Peyer's patch (tissue), 4 donors: ENCODE measurements around the gene TRIM17. TPM values are rescaled to one million over a fixed set of nuclear protein-coding genes. Genes with fewer than 3 reads are reported as not detected.

Experiments used
- DNase-seq, 3 donors: peaks; one replicate each; pipeline ENCODE4 v3.0.0-alpha.2; 2017 to 2019
- H3K27ac ChIP-seq, 4 donors: fragments of 200-600 bp; sonication (generic); one replicate each; pipeline ENCODE4 v1.5.1; 2016 to 2019
- H3K27me3 ChIP-seq, 2 donors: fragments of 200-600 bp; sonication (generic); one replicate each; pipeline ENCODE4 v1.5.1; 2019
- H3K36me3 ChIP-seq, 3 donors: fragments of 200-600 bp; sonication (generic); one replicate each; pipeline ENCODE4 v1.5.1; 2016 to 2019
- H3K4me1 ChIP-seq, 4 donors: fragments of 200-600 bp; sonication (generic); one replicate each; pipeline ENCODE4 v1.5.1; 2016 to 2019
- H3K4me3 ChIP-seq, 4 donors: fragments of 200-600 bp; sonication (generic); 1 replicate in 3 of 4; 2 replicates in 1 of 4; pipeline ENCODE4 v1.5.1; 2016 to 2019; ENCODE audit warnings: mild to moderate bottlenecking in 1 of 4
- H3K9me3 ChIP-seq, 4 donors: fragments of 200-600 bp; sonication (generic); one replicate each; pipeline ENCODE4 v1.5.1; 2016 to 2019; ENCODE audit warnings: mild to moderate bottlenecking in 1 of 4
- CTCF ChIP-seq, 6 experiments: fragments of 450-650 bp in 4 of 6; fragments of 200-600 bp in 2 of 6; sonication (generic) in 1 of 6; IDR thresholded peaks; one replicate each; pipeline ENCODE4 v1.5.1; 2017 to 2019; ENCODE audit warnings: antibody characterized with exemption in 6 of 6, mild to moderate bottlenecking in 3 of 6, moderate library complexity in 1 of 6
- POLR2A ChIP-seq, 2 donors: fragments of 450-650 bp; IDR thresholded peaks; one replicate each; pipeline ENCODE4 v1.5.1; 2017; ENCODE audit warnings: antibody characterized with exemption in 2 of 2, mild to moderate bottlenecking in 2 of 2, moderate library complexity in 2 of 2
- total RNA-seq, 4 donors: library from RNA; depleted of rRNA; stranded (reverse); fragments of >200 nt; gene quantifications; one replicate each; pipeline ENCODE4 v1.1.0, GENCODE V29; 2016

The TRIM17 gene
- total RNA-seq, 4 donors from 2014 or later, result 2.5 to 2.7 TPM; not detected in 2

- no peak for DNase-seq
- H3K9me3 ChIP-seq, result no peaks in the 10 kb centered on the region
- H3K4me3 ChIP-seq, result no peak overlapping the region
- H3K27me3 ChIP-seq, result peaks cover 0 to 14% of the 10 kb centered on the region in 2 donors
- peaks cover 0 to 27% (median 3%) of the 10 kb centered on the region in 4 donors for H3K4me1 ChIP-seq
- H3K36me3 ChIP-seq, result no peaks in the 10 kb centered on the region
- H3K27ac ChIP-seq, result peak overlapping the region in 2 of 4 donors; percentile 54 to 73
- no peak for TF ChIP-seq POLR2A (IDR thresholded peaks at IDR 0.05)
- TF ChIP-seq CTCF (IDR thresholded peaks at IDR 0.05), result no peak
Observed at GRCh38 chr1:228463009-228463558, 46.4 kb upstream of the TRIM17 start.

- TF ChIP-seq POLR2A (IDR thresholded peaks at IDR 0.05) (no peak), CTCF (IDR thresholded peaks at IDR 0.05) (no peak)
- Histone ChIP-seq H3K4me3 (no peak overlapping the region), H3K9me3 (no peaks in the 10 kb centered on the region), H3K27me3 (peaks cover 0 to 14% of the 10 kb centered on the region in 2 donors), H3K4me1 (peaks cover 0 to 27% (median 3%) of the 10 kb centered on the region in 4 donors), H3K36me3 (no peaks in the 10 kb centered on the region), H3K27ac (no peak overlapping the region)
- DNase-seq, result no peak
Observed at GRCh38 chr1:228462560-228462959, 45.9 kb upstream of the TRIM17 start.

- Histone ChIP-seq H3K36me3 (no peaks in the 10 kb centered on the region), H3K27ac (no peak overlapping the region), H3K4me1 (peaks cover 0 to 32% (median 3%) of the 10 kb centered on the region in 4 donors), H3K27me3 (peaks cover 0 to 14% of the 10 kb centered on the region in 2 donors), H3K9me3 (no peaks in the 10 kb centered on the region), H3K4me3 (no peak overlapping the region)
- DNase-seq, result no peak
- no peak for TF ChIP-seq CTCF (IDR thresholded peaks at IDR 0.05)
- no peak for TF ChIP-seq POLR2A (IDR thresholded peaks at IDR 0.05)
Observed at GRCh38 chr1:228460821-228461220, 44.2 kb upstream of the TRIM17 start.

GRCh38 chr1:228459091-228459993 is 42.7 kb upstream of the TRIM17 start:
- Histone ChIP-seq H3K9me3 (no peaks in the 10 kb centered on the region), H3K27me3 (peaks cover 0 to 7% of the 10 kb centered on the region in 2 donors), H3K4me3 (peak overlapping the region; percentile 56 to 65 (median 58)), H3K27ac (peak overlapping the region; percentile 84 to 94 (median 90)), H3K36me3 (no peaks in the 10 kb centered on the region), H3K4me1 (peaks cover 0 to 21% (median 3%) of the 10 kb centered on the region in 4 donors)
- DNase-seq, result peak; percentile 27 to 78 (median 67)
- peak; percentile 56 to 69 (median 66) for TF ChIP-seq CTCF (IDR thresholded peaks at IDR 0.05)
- no peak for TF ChIP-seq POLR2A (IDR thresholded peaks at IDR 0.05)

GRCh38 chr1:228457396-228458176 is 40.9 kb upstream of the TRIM17 start:
- Histone ChIP-seq H3K4me3 (peak overlapping the region; percentile 56 to 65 (median 58)), H3K27ac (peak overlapping the region; percentile 84 to 94 (median 90)), H3K4me1 (peaks cover 0 to 15% (median 3%) of the 10 kb centered on the region in 4 donors), H3K9me3 (no peaks in the 10 kb centered on the region), H3K27me3 (no peaks in the 10 kb centered on the region), H3K36me3 (no peaks in the 10 kb centered on the region)
- peak in 4 of 6 experiments; percentile 11 to 58 (median 48) for TF ChIP-seq CTCF (IDR thresholded peaks at IDR 0.05)
- peak; percentile 54 to 70 for TF ChIP-seq POLR2A (IDR thresholded peaks at IDR 0.05)
- DNase-seq, result peak; percentile 86 to 95 (median 90)
